Measurements from ENCODE around the gene IFIT3. TPM values are rescaled to one million over a fixed set of nuclear protein-coding genes. Genes with fewer than 3 reads are reported as not detected.
A peak's percentile ranks its signal among the peaks of the same experiment; 100 is the strongest.

The IFIT3 gene
- total RNA-seq, 1 donor from 2014 or later: 6.9 TPM

DNA sequence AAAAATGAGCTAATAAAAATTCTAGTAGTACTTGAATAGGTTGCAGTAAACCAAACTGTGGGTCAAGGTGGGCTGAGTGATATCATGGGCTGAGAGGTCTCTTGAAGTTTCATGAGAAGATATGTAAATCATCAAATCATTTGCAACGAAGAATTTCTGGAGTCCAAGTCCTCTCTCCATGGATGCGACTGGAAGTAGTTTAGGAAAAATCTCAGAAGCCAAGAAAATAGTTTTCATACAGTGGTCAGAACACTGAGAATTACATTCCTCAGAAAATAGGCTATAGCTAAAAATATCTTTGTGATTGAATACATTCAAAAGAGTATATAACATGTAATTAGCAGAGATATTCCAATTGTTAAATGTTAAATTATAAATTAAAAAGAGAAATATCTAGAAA, 61.0 kb downstream of the IFIT3 start:
- H3K27me3 ChIP-seq (ENCODE audit: low read depth): no peaks in the 10 kb centered on the region
- intact Hi-C loops (cut with micrococcal nuclease): no loop called here
- TF ChIP-seq, protein P1, sequence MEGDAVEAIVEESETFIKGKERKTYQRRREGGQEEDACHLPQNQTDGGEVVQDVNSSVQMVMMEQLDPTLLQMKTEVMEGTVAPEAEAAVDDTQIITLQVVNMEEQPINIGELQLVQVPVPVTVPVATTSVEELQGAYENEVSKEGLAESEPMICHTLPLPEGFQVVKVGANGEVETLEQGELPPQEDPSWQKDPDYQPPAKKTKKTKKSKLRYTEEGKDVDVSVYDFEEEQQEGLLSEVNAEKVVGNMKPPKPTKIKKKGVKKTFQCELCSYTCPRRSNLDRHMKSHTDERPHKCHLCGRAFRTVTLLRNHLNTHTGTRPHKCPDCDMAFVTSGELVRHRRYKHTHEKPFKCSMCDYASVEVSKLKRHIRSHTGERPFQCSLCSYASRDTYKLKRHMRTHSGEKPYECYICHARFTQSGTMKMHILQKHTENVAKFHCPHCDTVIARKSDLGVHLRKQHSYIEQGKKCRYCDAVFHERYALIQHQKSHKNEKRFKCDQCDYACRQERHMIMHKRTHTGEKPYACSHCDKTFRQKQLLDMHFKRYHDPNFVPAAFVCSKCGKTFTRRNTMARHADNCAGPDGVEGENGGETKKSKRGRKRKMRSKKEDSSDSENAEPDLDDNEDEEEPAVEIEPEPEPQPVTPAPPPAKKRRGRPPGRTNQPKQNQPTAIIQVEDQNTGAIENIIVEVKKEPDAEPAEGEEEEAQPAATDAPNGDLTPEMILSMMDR (IDR thresholded peaks at IDR 0.05; ENCODE audit: borderline replicate concordance): no peak
- no peak for DNase-seq
- no peak overlapping the region for H3K4me3 ChIP-seq
- H3K36me3 ChIP-seq: no peaks in the 10 kb centered on the region
- no peaks in the 10 kb centered on the region for H3K9me3 ChIP-seq (replicated peaks)
- H3K27ac ChIP-seq (replicated peaks): no peak overlapping the region
- H3K4me1 ChIP-seq: peaks cover 34% of the 10 kb centered on the region

DNA sequence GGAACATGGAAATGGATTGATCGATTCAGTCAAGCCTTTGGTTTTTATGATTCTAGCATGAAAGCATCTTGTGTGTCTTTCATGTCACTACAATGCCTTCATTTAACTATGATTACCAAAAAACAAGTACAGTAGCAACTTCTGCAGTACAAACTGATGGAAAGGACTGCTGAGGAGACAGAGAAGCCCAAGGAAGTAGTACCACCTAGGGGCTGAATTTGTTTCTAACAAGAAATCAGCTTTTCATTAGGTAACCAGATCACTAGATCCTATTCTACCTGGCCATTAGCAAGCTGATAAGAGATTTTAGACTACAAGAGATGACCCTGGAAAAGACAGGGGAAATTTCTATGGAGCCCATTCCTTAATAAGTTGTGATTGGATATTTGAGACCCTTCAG, 61.5 kb downstream of the IFIT3 start:
- Histone ChIP-seq H3K9me3 (replicated peaks) (no peaks in the 10 kb centered on the region), H3K27me3 (ENCODE audit: low read depth) (no peaks in the 10 kb centered on the region), H3K4me3 (no peak overlapping the region), H3K27ac (replicated peaks) (no peak overlapping the region), H3K4me1 (peaks cover 38% of the 10 kb centered on the region), H3K36me3 (no peaks in the 10 kb centered on the region)
- no peak for DNase-seq
- intact Hi-C loops (cut with micrococcal nuclease): no loop called here
- TF ChIP-seq, protein P1 (IDR thresholded peaks at IDR 0.05; ENCODE audit: borderline replicate concordance): peak; percentile 55

Other genes starting within 250 kb of the IFIT3 start
- gene CH25H, start 120.7 kb upstream of the IFIT3 start, total RNA-seq: 0.30 TPM
- 12.8 TPM for gene LIPA, start 76.2 kb upstream of the IFIT3 start, total RNA-seq
- 4.5 TPM for gene IFIT2, start 26.0 kb upstream of the IFIT3 start, total RNA-seq
- gene IFIT1B, start 50.1 kb downstream of the IFIT3 start, total RNA-seq: not detected
- 31.0 TPM for gene IFIT1, start 64.6 kb downstream of the IFIT3 start, total RNA-seq
- 7.4 TPM for gene IFIT5, start 86.6 kb downstream of the IFIT3 start, total RNA-seq
- 2.0 TPM for gene SLC16A12, start 207.6 kb downstream of the IFIT3 start, total RNA-seq